Right lobe of liver (tissue), 4 donors: Measurements from ENCODE around the gene RAMP2.

Experiments
- CTCF ChIP-seq, 4 donors: fragments of 200-600 bp in 3 of 4; fragments of 450-650 bp in 1 of 4; IDR thresholded peaks; one replicate each; pipeline versions ENCODE4 v1.5.1 to v1.8.0; 2016 to 2022; ENCODE audit warnings: antibody characterized with exemption in 4 of 4, mild to moderate bottlenecking in 2 of 4
- POLR2A ChIP-seq: fragments of 450-650 bp; IDR thresholded peaks from one replicate; pipeline ENCODE4 v1.6.1; 2017; ENCODE audit warnings: antibody characterized with exemption, mild to moderate bottlenecking
- donor health status: DM: no; HTN: no; CAD: no.
- donor health status: DM: no; HTN: no; CAD: no.
- donor health status: DM: no; HTN: yes; CAD: no.

GRCh38 chr17:42792545-42792944, 31.5 kb downstream of the RAMP2 start:
- no peak for TF ChIP-seq CTCF (IDR thresholded peaks at IDR 0.05)
- no peak for TF ChIP-seq POLR2A
